Lower leg skin (tissue), 4 donors: ENCODE data around the gene SUFU. TPM values are rescaled to one million over a fixed set of nuclear protein-coding genes. Genes with fewer than 3 reads are reported as not detected.

Experiments used
- DNase-seq, 2 donors: peaks; one replicate each; pipeline ENCODE4 v3.0.0-alpha.2; 2019; ENCODE audit warnings: low spot score in 2 of 2
- H3K4me3 ChIP-seq: fragments of 200-600 bp; sonication (generic); 2 replicates; pipeline ENCODE4 v1.5.1; 2017; ENCODE audit warnings: mild to moderate bottlenecking, low read depth; ENCODE audit not compliant: poor library complexity, severe bottlenecking
- POLR2A ChIP-seq, 2 donors: fragments of 450-650 bp; IDR thresholded peaks; one replicate each; pipeline ENCODE4 v1.6.1; 2016 to 2017; ENCODE audit warnings: antibody characterized with exemption in 2 of 2, mild to moderate bottlenecking in 1 of 2, moderate library complexity in 1 of 2
- WGBS, 2 donors: methylation state at CpG; one replicate each; pipeline ENCODE4 v1.1.5; 2018; 5-methylcytosine and 5-hydroxymethylcytosine counted together
- intact Hi-C: fragments of 100-400 bp; cut with DNase I; formaldehyde crosslinking; loops from one replicate; pipeline ENCODE4 v1.15.0; 2023; ENCODE audit warnings: low total_unique reads
- total RNA-seq, 4 donors: library from RNA; depleted of rRNA; stranded (reverse); fragments of >200 nt; gene quantifications; one replicate each; pipeline ENCODE4 v1.1.0, GENCODE V29; 2016
- TF ChIP-seq, protein P1 (sequence below), 3 donors: fragments of 450-650 bp; IDR thresholded peaks; one replicate each; pipeline ENCODE4 v1.5.1; 2016; ENCODE audit warnings: antibody characterized with exemption in 3 of 3, mild to moderate bottlenecking in 3 of 3, moderate library complexity in 2 of 3

Gene SUFU
- total RNA-seq, 4 donors from 2014 or later, result 15.8 to 19.8 (median 18.0) TPM

- no peak for DNase-seq
- 1 to 2% methylated on average over 23 of the region's 23 CpGs for WGBS, 2 donors
- H3K4me3 ChIP-seq, result no peak overlapping the region
- intact Hi-C loops, result loop anchor here (2.0 kb wide), 1 partner anchor 83 kb away; no protein-coding TSS in a partner anchor
- no peak for TF ChIP-seq POLR2A (IDR thresholded peaks at IDR 0.05)
- TF ChIP-seq, protein P1, sequence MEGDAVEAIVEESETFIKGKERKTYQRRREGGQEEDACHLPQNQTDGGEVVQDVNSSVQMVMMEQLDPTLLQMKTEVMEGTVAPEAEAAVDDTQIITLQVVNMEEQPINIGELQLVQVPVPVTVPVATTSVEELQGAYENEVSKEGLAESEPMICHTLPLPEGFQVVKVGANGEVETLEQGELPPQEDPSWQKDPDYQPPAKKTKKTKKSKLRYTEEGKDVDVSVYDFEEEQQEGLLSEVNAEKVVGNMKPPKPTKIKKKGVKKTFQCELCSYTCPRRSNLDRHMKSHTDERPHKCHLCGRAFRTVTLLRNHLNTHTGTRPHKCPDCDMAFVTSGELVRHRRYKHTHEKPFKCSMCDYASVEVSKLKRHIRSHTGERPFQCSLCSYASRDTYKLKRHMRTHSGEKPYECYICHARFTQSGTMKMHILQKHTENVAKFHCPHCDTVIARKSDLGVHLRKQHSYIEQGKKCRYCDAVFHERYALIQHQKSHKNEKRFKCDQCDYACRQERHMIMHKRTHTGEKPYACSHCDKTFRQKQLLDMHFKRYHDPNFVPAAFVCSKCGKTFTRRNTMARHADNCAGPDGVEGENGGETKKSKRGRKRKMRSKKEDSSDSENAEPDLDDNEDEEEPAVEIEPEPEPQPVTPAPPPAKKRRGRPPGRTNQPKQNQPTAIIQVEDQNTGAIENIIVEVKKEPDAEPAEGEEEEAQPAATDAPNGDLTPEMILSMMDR (IDR thresholded peaks at IDR 0.05), result no peak
These were observed 2.4 kb upstream of the SUFU start for GRCh38 chr10:102501201-102502028.

- 0 to 1% methylated on average over 19 of the region's 19 CpGs for WGBS, 2 donors
- H3K4me3 ChIP-seq, result peak overlapping the region; percentile 96
- intact Hi-C loops, result loop anchor here (2.0 kb wide), 1 partner anchor 83 kb away; no protein-coding TSS in a partner anchor
- TF ChIP-seq, protein P1 (IDR thresholded peaks at IDR 0.05), result no peak
- TF ChIP-seq POLR2A (IDR thresholded peaks at IDR 0.05), result no peak
- peak; percentile 100 for DNase-seq
These were observed 1.8 kb upstream of the SUFU start for GRCh38 chr10:102502029-102502336.

- 0% methylated on average over 35 to 38 of the region's 42 CpGs for WGBS, 2 donors
- TF ChIP-seq, protein P1 (IDR thresholded peaks at IDR 0.05), result no peak
- no peak for TF ChIP-seq POLR2A (IDR thresholded peaks at IDR 0.05)
- DNase-seq, result peak; percentile 97 to 99
- peak within 1 kb of the TSS; percentile 96 for H3K4me3 ChIP-seq
- intact Hi-C loops, result loop anchor here (2.0 kb wide), 1 partner anchor 82 kb away; no protein-coding TSS in a partner anchor
These were observed 1.2 kb upstream of the SUFU start, which contains the start of gene ACTR1A for GRCh38 chr10:102502337-102503151. Gene ACTR1A, minus strand, starts transcription at chr10:102502712. Its CDS starts 65 bp downstream, at chr10:102502647.

DNA sequence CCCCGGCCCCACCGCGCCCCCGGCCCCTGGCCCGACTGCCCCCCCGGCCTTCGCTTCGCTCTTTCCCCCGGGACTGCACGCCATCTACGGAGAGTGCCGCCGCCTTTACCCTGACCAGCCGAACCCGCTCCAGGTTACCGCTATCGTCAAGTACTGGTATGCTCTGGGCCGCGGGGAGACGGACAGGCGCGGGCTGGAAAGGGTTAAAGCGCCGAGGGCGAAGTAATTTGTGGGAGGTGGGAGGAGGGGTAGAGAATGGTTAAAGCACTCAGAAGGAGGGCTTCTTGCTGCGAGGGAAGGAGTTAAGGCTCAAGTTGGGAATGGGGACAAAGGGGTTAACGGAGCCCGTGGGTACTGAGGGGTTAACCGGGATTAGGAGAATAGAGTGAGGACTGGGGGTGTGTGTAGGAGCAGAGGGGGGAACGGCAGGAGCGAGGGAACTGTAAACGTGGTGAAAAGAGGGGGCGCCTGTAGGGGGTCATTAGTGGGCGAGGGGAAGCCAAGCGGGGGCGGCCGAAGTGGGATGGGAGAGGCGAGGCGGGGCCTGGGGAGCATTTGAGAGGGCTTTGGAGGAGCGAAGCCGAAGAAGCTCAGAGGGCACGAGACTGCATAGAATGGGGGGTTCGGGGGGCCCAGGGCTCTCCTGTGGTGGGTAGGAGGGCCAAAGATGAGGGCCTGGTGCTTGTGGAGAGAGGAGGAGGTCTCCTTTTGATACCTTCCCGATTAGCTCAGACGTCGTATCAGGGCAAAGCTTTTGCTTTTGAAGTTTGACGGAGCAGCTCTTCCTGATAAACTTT, 605 bp downstream of the SUFU start:
- WGBS, 2 donors, result 1% methylated on average over 44 to 46 of the region's 47 CpGs
- DNase-seq, result peak; percentile 43 to 91
- peak overlapping the region; percentile 71 for H3K4me3 ChIP-seq
- no peak for TF ChIP-seq POLR2A (IDR thresholded peaks at IDR 0.05)
- TF ChIP-seq, protein P1 (IDR thresholded peaks at IDR 0.05), result no peak
- intact Hi-C loops, result no loop called here

- no peak for TF ChIP-seq POLR2A (IDR thresholded peaks at IDR 0.05)
- TF ChIP-seq, protein P1 (IDR thresholded peaks at IDR 0.05), result no peak
- DNase-seq, result no peak
- 8 to 9% methylated on average over 5 of the region's 5 CpGs for WGBS, 2 donors
- intact Hi-C loops, result no loop called here
- peak overlapping the region; percentile 71 for H3K4me3 ChIP-seq
These were observed 1.2 kb downstream of the SUFU start for GRCh38 chr10:102504976-102505300.
